Measurements from ENCODE around the gene WNT5B. TPM values are rescaled to one million over a fixed set of nuclear protein-coding genes. Genes with fewer than 3 reads are reported as not detected.

The WNT5B gene
- total and polyA plus RNA-seq, 9 of the 15 experiments (the other 6 are each of a cell fraction or from before 2014, with no cell fraction given), result 0.42 to 16.8 (median 5.4) TPM

DNA sequence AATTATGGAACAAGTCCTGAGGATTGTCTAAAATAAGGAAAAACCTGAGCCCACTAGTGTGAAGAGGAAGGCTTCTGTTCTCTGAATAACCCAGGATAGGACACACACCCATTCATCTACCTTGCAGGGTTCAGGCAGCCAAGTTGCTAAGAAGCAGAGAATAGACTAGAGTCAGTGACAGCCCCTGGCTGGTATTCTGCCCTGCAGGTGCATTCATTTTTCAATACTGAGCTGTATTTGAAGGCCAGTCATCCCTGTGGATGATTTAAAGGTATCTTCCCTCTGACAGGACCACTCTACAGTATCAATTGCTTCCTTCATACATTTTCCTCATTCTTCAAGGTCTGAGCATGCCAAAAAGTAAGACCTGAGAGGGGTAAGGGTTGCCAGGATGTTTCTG is 22.9 kb downstream of the WNT5B start (continued):
- TF ChIP-seq, protein P1, sequence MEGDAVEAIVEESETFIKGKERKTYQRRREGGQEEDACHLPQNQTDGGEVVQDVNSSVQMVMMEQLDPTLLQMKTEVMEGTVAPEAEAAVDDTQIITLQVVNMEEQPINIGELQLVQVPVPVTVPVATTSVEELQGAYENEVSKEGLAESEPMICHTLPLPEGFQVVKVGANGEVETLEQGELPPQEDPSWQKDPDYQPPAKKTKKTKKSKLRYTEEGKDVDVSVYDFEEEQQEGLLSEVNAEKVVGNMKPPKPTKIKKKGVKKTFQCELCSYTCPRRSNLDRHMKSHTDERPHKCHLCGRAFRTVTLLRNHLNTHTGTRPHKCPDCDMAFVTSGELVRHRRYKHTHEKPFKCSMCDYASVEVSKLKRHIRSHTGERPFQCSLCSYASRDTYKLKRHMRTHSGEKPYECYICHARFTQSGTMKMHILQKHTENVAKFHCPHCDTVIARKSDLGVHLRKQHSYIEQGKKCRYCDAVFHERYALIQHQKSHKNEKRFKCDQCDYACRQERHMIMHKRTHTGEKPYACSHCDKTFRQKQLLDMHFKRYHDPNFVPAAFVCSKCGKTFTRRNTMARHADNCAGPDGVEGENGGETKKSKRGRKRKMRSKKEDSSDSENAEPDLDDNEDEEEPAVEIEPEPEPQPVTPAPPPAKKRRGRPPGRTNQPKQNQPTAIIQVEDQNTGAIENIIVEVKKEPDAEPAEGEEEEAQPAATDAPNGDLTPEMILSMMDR (IDR thresholded peaks at IDR 0.05 in 2 of 3, conservative IDR thresholded peaks at IDR 0.05 in 1 of 3; ENCODE audit: insufficient read depth in 2 of 3, low read depth in 1 of 3, low read length in 3 of 3), result no peak
- TF ChIP-seq ZNF140 (CRISPR knock-in tag; IDR thresholded peaks at IDR 0.05), result no peak
- TF ChIP-seq MAFG (tag; conservative IDR thresholded peaks at IDR 0.05), result no peak
- no peak for TF ChIP-seq MIER1 (IDR thresholded peaks at IDR 0.05; ENCODE audit: low read depth)
- TF ChIP-seq ZNF75A (CRISPR knock-in tag; IDR thresholded peaks at IDR 0.05), result no peak
- no peak for TF ChIP-seq ZC3H8 (IDR thresholded peaks at IDR 0.05)
- TF ChIP-seq ZC3H11A (IDR thresholded peaks at IDR 0.05; ENCODE audit: low read depth, low read length), result no peak

GRCh38 chr12:1655225-1655788 is 26.3 kb downstream of the WNT5B start:
- Histone ChIP-seq H3K27ac (ENCODE audit: extremely low read depth, low read depth, low read length) (no peak overlapping the region), H3K9me1 (ENCODE audit: control insufficient read depth, insufficient read depth, low read length) (no peaks in the 10 kb centered on the region), H3K79me2 (ENCODE audit: control insufficient read depth, insufficient read depth, low read length) (no peaks in the 10 kb centered on the region), H3K9ac (ENCODE audit: insufficient read depth in 1 of 2, low read depth in 2 of 2, low read length in 2 of 2) (no peak overlapping the region), H3K4me1 (replicated peaks in 1 of 2; ENCODE audit: control insufficient read depth in 2 of 2, insufficient read depth in 2 of 2, low read length in 2 of 2) (peaks cover 8 to 12% of the 10 kb centered on the region in 2 experiments; a peak in 4 of 5 replicates), H3K4me3 (no peak overlapping the region), H3K36me3 (ENCODE audit: control insufficient read depth, insufficient read depth, low read length) (no peaks in the 10 kb centered on the region), H3K4me2 (ENCODE audit: insufficient read depth, low read length) (no peak overlapping the region), H3K9me3 (replicated peaks; ENCODE audit: control insufficient read depth, insufficient read depth, low read depth, low read length) (no peaks in the 10 kb centered on the region), H2AFZ (ENCODE audit: low read depth, low read length) (no peak overlapping the region), H3K27me3 (ENCODE audit: control insufficient read depth in 2 of 2, insufficient read depth in 2 of 2, low read length in 2 of 2) (no peaks in the 10 kb centered on the region), H4K20me1 (replicated peaks; ENCODE audit: control insufficient read depth, insufficient read depth, low read length) (no peaks in the 10 kb centered on the region)
- FAIRE-seq, result no peak
- CTCF ChIA-PET (ENCODE audit: low intra/inter-chr PET ratio), result no interaction called here
- TF ChIP-seq RFX7 (CRISPR knock-in tag; IDR thresholded peaks at IDR 0.05), result no peak
- TF ChIP-seq SREBF2 (CRISPR knock-in tag; IDR thresholded peaks at IDR 0.05), result no peak
- TF ChIP-seq RFX1 (IDR thresholded peaks at IDR 0.05), result no peak
- no peak for TF ChIP-seq ZNF561 (CRISPR knock-in tag; conservative IDR thresholded peaks at IDR 0.05)
- no peak for TF ChIP-seq CHD4 (IDR thresholded peaks at IDR 0.05; ENCODE audit: insufficient read depth, insufficient replicate concordance, low read depth, low read length, poor library complexity, severe bottlenecking)
- TF ChIP-seq ZBTB17 (CRISPR knock-in tag; IDR thresholded peaks at IDR 0.05), result no peak
- no peak for TF ChIP-seq CUX1 (CRISPR knock-in tag; IDR thresholded peaks at IDR 0.05)
- ATAC-seq, result no peak
- BruUV-seq (replicated peaks), result no TSS peak
- no peak for DNase-seq (ENCODE audit: extremely low read depth in 1 of 4, low spot score in 3 of 4)
- in situ Hi-C loops (cut with MboI), result no loop called here
- 69% methylated on average over 4 of the region's 6 CpGs for WGBS (ENCODE audit: insufficient coverage, low coverage, missing lambda C conversion rate)
- POLR2A ChIA-PET, result interaction anchor here (0.8 kb wide), 2 partner anchors 12 to 43 kb away, joined by 3 to 5 read pairs; no protein-coding TSS in a partner anchor
- intact Hi-C loops (cut with micrococcal nuclease), result no loop called here

Data from K562 (cell line).